MCF 10A (cell line): ENCODE results near the gene ARL13B. TPM values are rescaled to one million over a fixed set of nuclear protein-coding genes. Genes with fewer than 3 reads are reported as not detected.
A peak's percentile ranks its signal among the peaks of the same experiment; 100 is the strongest.

ENCODE experiments used
- BruUV-seq: library from RNA; stranded (reverse); fragments of 400-500 nt; replicated peaks from 2 replicates; lab custom pipeline; 2021; lab: Mats Ljungman, UMichigan
- CTCF ChIA-PET: fragments of 300-600 bp; sonication (Branson Sonifier 250); formaldehyde crosslinking; extraction: SDS; loops from one replicate; lab custom pipeline; 2021; ENCODE audit warnings: antibody characterized with exemption, inconsistent platforms; lab: Yijun Ruan, JAX
- POLR2A ChIA-PET: fragments of 300-600, 350-650 bp; sonication (Branson Sonifier 250); formaldehyde crosslinking; extraction: SDS; loops from one replicate; lab custom pipeline; 2020; ENCODE audit warnings: antibody characterized with exemption, inconsistent platforms; lab: Yijun Ruan, JAX
- DNase-seq: peaks from one replicate; pipeline ENCODE4 v3.0.0-alpha.2; 2018; ENCODE audit not compliant: unreplicated experiment
- H3K27ac Mint-ChIP-seq: one replicate; pipeline ENCODE4 v1.8.0; 2022; ENCODE audit warnings: mild to moderate bottlenecking, low read depth, mixed read lengths; ENCODE audit not compliant: unreplicated experiment
- H3K27me3 Mint-ChIP-seq: one replicate; pipeline ENCODE4 v1.8.0; 2022; ENCODE audit warnings: mixed read lengths; ENCODE audit not compliant: insufficient read depth, unreplicated experiment
- H3K36me3 Mint-ChIP-seq: one replicate; pipeline ENCODE4 v1.8.0; 2022; ENCODE audit warnings: mild to moderate bottlenecking, moderate library complexity, mixed read lengths; ENCODE audit not compliant: insufficient read depth, unreplicated experiment
- H3K4me1 Mint-ChIP-seq: one replicate; pipeline ENCODE4 v1.8.0; 2022; ENCODE audit warnings: mixed read lengths; ENCODE audit not compliant: insufficient read depth, unreplicated experiment
- H3K4me3 Mint-ChIP-seq: one replicate; pipeline ENCODE4 v1.8.0; 2022; ENCODE audit warnings: mild to moderate bottlenecking, moderate library complexity, mixed read lengths; ENCODE audit not compliant: unreplicated experiment
- H3K9me3 Mint-ChIP-seq: one replicate; pipeline ENCODE4 v1.8.0; 2022; ENCODE audit warnings: mixed read lengths; ENCODE audit not compliant: unreplicated experiment
- CTCF ChIP-seq: fragments of 200-600 bp; IDR thresholded peaks from one replicate; pipeline ENCODE4 v1.8.0; 2022; ENCODE audit warnings: antibody characterized with exemption, mild to moderate bottlenecking; ENCODE audit not compliant: unreplicated experiment
- intact Hi-C: fragments of 100-400 bp; cut with micrococcal nuclease; formaldehyde crosslinking; loops from 2 replicates; pipeline ENCODE4 v1.14.1; 2022
- total RNA-seq: library from RNA; stranded (reverse); gene quantifications from 2 replicates; pipeline ENCODE4 v1.2.3, GENCODE V29; 2022

Gene ARL13B
- total RNA-seq, 1 experiment from 2014 or later: 22.0 TPM

- BruUV-seq: no TSS peak
- ChIA-PET CTCF (interaction anchor here (1.3 to 6.4 kb wide), 3 partner anchors 11 to 63 kb away, joined by 3 to 37 read pairs (median 3); no protein-coding TSS in a partner anchor), POLR2A (interaction anchor here (0.6 to 1.2 kb wide), 3 partner anchors 38 to 659 kb away, joined by 3 read pairs; no protein-coding TSS in a partner anchor)
- H3K4me1 Mint-ChIP-seq: peaks cover 19% of the 10 kb centered on the region
- H3K36me3 Mint-ChIP-seq: peaks cover 20% of the 10 kb centered on the region
- no peak for DNase-seq
- no peak overlapping the region for H3K27ac Mint-ChIP-seq
- intact Hi-C loops: loop anchor here (10.0 kb wide), 2 partner anchors 191 to 221 kb away; no protein-coding TSS in a partner anchor
- H3K27me3 Mint-ChIP-seq: no peaks in the 10 kb centered on the region
- TF ChIP-seq CTCF: no peak
- no peak overlapping the region for H3K4me3 Mint-ChIP-seq
- H3K9me3 Mint-ChIP-seq: peaks cover 10% of the 10 kb centered on the region
Observed at GRCh38 chr3:94065819-94066480, 86.0 kb downstream of the ARL13B start.

- H3K27ac Mint-ChIP-seq: no peak overlapping the region
- no peaks in the 10 kb centered on the region for H3K27me3 Mint-ChIP-seq
- no TSS peak for BruUV-seq
- CTCF ChIA-PET: interaction anchor here (0.6 to 6.4 kb wide), 4 partner anchors 13 to 75 kb away, joined by 3 to 37 read pairs (median 3); no protein-coding TSS in a partner anchor
- H3K36me3 Mint-ChIP-seq: peaks cover 23% of the 10 kb centered on the region
- peaks cover 10% of the 10 kb centered on the region for H3K9me3 Mint-ChIP-seq
- DNase-seq: no peak
- intact Hi-C loops: loop anchor here (10.0 kb wide), 2 partner anchors 192 to 222 kb away; no protein-coding TSS in a partner anchor
- H3K4me3 Mint-ChIP-seq: no peak overlapping the region
- TF ChIP-seq CTCF: no peak
- POLR2A ChIA-PET: interaction anchor here (1.2 kb wide), 1 partner anchor 93 kb away, joined by 3 read pairs; no protein-coding TSS in a partner anchor
- peaks cover 19% of the 10 kb centered on the region for H3K4me1 Mint-ChIP-seq
Observed at GRCh38 chr3:94066506-94067500, 86.8 kb downstream of the ARL13B start.

GRCh38 chr3:94069194-94069813, 89.3 kb downstream of the ARL13B start:
- no peak overlapping the region for H3K27ac Mint-ChIP-seq
- TF ChIP-seq CTCF: peak; percentile 47
- H3K4me1 Mint-ChIP-seq: peaks cover 15% of the 10 kb centered on the region
- peaks cover 25% of the 10 kb centered on the region for H3K36me3 Mint-ChIP-seq
- ChIA-PET POLR2A (interaction anchor here (0.6 to 0.7 kb wide), 2 partner anchors 90 to 186 kb away, joined by 3 to 4 read pairs; partner anchors contain the start of gene ARL13B), CTCF (interaction anchor here (0.5 to 6.4 kb wide), 28 partner anchors 10 to 226 kb away, joined by 3 to 37 read pairs (median 4); no protein-coding TSS in a partner anchor)
- no peaks in the 10 kb centered on the region for H3K27me3 Mint-ChIP-seq
- peak; percentile 27 for DNase-seq
- no peak overlapping the region for H3K4me3 Mint-ChIP-seq
- intact Hi-C loops: loop anchor here (1.0 to 10.0 kb wide), 3 partner anchors 65 to 225 kb away; no protein-coding TSS in a partner anchor
- BruUV-seq: no TSS peak
- peaks cover 18% of the 10 kb centered on the region for H3K9me3 Mint-ChIP-seq
